HUES48 (cell line): ENCODE results near the gene DYRK1A.
A peak's percentile ranks its signal among the peaks of the same experiment; 100 is the strongest.

Experiments used
- H3K27ac ChIP-seq: one replicate; pipeline ENCODE4 v1.7.0; 2013; ENCODE audit warnings: low read depth, low read length, inconsistent platforms
- H3K27me3 ChIP-seq: 2 replicates; pipeline ENCODE4 v1.6.1; 2013; ENCODE audit warnings: mild to moderate bottlenecking, low read length; ENCODE audit not compliant: control insufficient read depth, insufficient read depth
- H3K36me3 ChIP-seq: 2 replicates; pipeline ENCODE4 v1.6.1; 2013; ENCODE audit warnings: low read length; ENCODE audit not compliant: control insufficient read depth, insufficient read depth
- H3K4me1 ChIP-seq: 2 replicates; pipeline ENCODE4 v1.6.1; 2013; ENCODE audit warnings: mild to moderate bottlenecking, low read length; ENCODE audit not compliant: control insufficient read depth, insufficient read depth
- H3K4me3 ChIP-seq: 2 replicates; pipeline ENCODE4 v1.5.1; 2013; ENCODE audit warnings: mild to moderate bottlenecking, low read depth, low read length
- H3K9ac ChIP-seq: 2 replicates; pipeline ENCODE4 v1.6.1; 2013; ENCODE audit warnings: mild to moderate bottlenecking, low read depth, low read length, moderate library complexity
- H3K9me3 ChIP-seq: 2 replicates; pipeline ENCODE4 v1.6.1; 2013; ENCODE audit warnings: low read length; ENCODE audit not compliant: control insufficient read depth, insufficient read depth

The DYRK1A gene

DNA sequence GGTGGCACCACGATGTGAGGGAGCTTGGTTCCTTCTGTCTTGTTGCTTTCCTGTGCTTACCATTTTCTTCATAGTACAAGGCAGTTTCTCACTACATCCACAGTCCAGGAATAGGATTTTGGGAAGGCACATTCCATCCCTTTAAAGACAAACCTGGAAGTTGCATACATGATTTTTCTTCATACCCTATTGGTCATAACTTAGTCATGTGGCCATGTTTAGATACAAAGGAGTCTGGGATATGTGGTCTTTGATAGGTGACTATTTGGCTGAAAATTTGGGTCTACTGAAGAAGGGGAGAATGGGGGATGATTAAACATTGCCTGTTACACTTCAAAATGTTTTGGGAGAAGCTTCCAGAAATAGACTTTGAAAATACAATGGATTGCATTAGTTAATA is 7.0 kb downstream of the DYRK1A start:
- H3K27ac ChIP-seq: no peak overlapping the region
- H3K4me1 ChIP-seq: peaks cover 39% of the 10 kb centered on the region
- no peak overlapping the region for H3K9ac ChIP-seq

DNA sequence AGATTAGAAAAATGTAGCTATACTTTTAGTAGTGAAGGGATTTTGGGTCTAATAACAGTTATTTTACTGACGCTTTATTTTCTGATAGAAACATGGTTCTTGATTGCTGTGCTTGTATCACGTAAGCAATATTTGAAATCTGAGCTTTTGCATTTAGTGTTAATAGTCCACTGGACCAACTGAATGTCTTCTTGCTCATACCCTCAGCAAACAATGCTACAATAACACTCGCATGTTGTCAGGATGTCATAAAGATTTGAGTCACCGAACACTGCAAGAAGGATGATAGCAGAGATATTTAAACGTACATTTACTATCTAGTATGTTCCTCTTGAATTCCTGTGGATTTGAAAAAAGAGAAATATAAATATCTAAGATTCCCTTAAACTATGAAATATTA is 7.5 kb downstream of the DYRK1A start:
- no peaks in the 10 kb centered on the region for H3K9me3 ChIP-seq
- peaks cover 40% of the 10 kb centered on the region for H3K4me1 ChIP-seq
- no peak overlapping the region for H3K27ac ChIP-seq
- no peak overlapping the region for H3K9ac ChIP-seq
- H3K4me3 ChIP-seq: no peak overlapping the region
- no peaks in the 10 kb centered on the region for H3K36me3 ChIP-seq
- no peaks in the 10 kb centered on the region for H3K27me3 ChIP-seq

More for the DNA sequence above, 7.0 kb downstream of the DYRK1A start:
- no peak overlapping the region for H3K4me3 ChIP-seq
- H3K36me3 ChIP-seq: no peaks in the 10 kb centered on the region
- no peaks in the 10 kb centered on the region for H3K9me3 ChIP-seq
- H3K27me3 ChIP-seq: no peaks in the 10 kb centered on the region

DNA sequence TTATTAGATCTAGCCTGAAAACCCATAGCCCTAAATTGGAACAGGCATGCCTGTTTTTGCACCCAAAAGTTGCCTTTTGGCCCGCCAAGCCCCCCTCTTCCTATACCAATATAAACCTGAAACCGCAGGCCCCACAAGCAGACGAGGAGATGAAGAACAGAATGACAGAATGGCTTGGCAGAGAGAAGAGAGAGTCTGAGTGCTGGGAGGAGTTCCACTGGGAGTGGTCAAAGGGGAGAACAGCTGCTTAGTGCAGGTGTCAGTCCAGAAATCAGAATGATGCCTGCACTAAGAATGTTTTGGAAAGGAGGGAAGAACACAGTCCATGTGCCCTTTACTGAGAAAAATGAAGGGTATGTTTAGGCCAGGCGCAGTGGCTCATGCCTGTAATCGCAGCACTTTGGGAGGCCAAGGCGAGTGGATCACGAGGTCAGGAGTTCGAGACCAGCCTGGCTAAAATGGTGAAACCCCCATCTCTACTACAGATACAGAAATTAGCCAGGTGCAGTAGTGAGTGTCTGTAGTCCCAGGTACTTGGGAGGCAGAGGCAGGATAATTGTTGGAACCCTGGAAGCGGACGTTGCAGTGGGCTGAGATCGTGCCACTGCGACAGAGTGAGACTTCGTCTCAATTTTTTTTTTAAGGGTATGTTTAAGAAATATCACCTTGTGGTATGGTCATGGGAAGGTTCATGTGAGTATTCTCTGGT is 9.4 kb downstream of the DYRK1A start:
- Histone ChIP-seq H3K27ac (no peak overlapping the region), H3K4me1 (peaks cover 41% of the 10 kb centered on the region), H3K27me3 (no peaks in the 10 kb centered on the region), H3K4me3 (no peak overlapping the region), H3K9me3 (no peaks in the 10 kb centered on the region), H3K36me3 (no peaks in the 10 kb centered on the region), H3K9ac (no peak overlapping the region)

DNA sequence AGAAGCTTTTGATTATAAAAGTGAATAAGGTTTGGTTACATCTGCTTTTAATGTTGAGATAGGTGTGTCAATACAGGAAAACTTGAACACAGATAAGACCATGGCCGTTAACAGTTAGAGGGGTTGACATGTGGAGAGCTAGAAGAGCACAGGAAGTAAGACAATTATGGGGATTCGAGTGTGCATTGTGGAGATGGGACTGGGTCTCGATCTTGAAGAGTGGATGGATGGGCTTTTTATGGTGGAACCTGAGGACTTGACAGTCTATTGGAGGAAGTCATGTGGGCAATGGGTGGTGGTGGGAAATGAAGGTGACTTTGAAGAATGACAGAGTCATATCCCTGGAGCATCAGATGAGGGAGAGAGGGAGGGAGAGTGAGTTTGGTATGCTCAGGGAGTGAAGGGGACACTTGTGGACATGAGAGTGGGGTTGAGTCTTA is 12.1 kb downstream of the DYRK1A start:
- Histone ChIP-seq H3K27me3 (no peaks in the 10 kb centered on the region), H3K4me3 (no peak overlapping the region), H3K9ac (no peak overlapping the region), H3K27ac (no peak overlapping the region), H3K4me1 (peaks cover 53% of the 10 kb centered on the region), H3K9me3 (no peaks in the 10 kb centered on the region), H3K36me3 (no peaks in the 10 kb centered on the region)

DNA sequence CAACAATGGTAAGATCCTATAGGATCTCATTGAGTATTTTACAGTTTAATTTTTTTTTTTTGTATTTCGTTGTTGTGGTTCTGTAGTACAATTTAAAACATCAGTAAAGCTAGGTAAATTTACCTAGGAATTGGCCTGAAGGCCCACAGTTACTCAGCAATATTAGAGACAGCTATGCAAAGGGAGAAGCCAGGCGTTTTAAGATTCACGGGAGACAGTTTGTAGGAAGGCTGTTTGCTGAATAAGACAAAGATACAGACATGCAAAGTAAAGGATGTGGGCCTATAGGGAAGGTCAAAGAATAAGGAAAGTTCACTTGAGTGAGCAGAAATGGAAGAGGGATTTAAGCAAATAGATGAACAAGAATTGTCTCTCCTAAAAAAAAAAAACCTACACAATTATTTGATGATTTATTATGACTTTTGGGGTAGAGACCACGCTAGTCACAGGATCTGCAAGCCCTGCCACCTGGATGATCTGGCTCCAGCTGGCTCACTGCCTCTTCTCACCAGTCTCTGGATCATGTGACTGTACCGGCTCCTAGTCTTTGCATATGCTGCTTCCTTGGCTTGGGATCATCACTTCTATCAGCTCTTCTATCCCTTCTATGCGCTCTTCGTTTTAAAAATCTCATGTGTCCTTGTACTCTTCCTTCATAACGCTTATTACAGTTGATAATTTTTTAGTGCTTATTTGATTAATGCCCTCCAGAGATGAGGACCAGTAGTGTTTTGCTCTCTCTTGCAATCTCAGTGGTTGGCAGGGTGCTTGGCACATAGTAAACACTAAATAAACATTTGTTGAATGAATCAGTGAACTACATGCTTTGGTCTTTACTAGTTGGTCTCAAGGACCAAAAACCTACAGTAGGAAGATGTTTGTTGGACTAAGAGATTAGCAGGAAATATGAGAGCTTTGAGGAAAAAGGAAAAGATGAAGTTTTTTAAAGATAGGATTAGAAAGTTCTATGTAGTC is 14.1 kb downstream of the DYRK1A start:
- Histone ChIP-seq H3K9me3 (no peaks in the 10 kb centered on the region), H3K4me3 (peak overlapping the region; percentile 14; the same call in 1 of the 2 replicates), H3K4me1 (peaks cover 54% of the 10 kb centered on the region), H3K9ac (peak overlapping the region; percentile 1; the same call in 1 of the 2 replicates), H3K27me3 (no peaks in the 10 kb centered on the region), H3K27ac (peak overlapping the region; percentile 72), H3K36me3 (no peaks in the 10 kb centered on the region)

DNA sequence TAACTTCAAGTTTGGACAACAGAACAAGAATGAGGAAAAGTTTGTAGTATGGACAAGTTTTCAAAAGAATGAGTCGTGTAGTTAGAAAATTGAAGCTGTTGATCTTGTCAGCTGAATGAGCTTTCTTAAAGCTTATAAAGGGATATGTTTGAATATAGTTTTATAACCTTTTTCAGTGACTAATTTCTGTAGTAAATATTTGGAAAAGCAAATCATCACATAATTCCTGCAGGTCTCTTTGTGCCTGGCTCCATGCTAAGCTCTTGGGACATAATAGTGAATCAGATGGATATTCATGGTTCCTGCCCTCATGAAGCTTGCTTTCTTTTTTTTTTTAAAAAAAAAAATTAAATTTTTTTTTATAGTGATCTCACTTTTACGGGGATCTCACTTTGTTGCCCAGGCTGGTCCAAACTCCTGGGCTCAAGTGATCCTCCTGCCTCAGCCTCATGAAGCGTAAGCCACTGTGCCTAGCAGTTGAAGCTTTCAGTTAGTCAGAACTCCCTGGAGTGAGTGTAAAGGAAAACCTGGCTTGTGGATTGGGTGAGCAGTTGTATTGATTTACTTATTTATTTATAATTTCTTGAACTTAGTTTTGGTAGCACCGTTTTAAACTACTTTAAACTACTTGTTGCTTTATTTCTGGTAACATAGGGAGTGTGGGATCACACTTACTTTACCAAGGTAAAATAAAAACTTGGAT is 15.5 kb downstream of the DYRK1A start:
- Histone ChIP-seq H3K27me3 (no peaks in the 10 kb centered on the region), H3K4me1 (peaks cover 65% of the 10 kb centered on the region), H3K4me3 (no peak overlapping the region), H3K9ac (no peak overlapping the region), H3K9me3 (no peaks in the 10 kb centered on the region), H3K36me3 (no peaks in the 10 kb centered on the region), H3K27ac (no peak overlapping the region)

DNA sequence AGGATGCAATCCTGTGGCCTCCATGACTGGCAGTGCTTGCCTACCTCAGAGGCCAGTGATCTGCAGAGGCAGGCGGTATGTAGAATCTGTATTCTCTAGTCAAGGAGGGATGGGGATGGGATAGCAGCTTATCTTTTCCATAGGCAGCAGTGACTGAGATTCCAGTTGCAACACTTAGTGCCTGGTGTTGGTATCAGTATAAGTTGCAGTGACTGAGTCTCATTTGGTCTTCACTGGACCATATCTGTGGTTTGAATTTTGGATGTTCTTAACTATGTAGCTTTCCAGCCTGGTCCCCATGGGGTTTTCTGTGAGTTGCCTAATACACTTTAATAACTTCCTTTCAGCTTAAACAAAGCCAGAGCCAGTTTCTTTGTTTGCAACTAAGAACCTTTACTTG is 16.5 kb downstream of the DYRK1A start:
- Histone ChIP-seq H3K27me3 (no peaks in the 10 kb centered on the region), H3K36me3 (no peaks in the 10 kb centered on the region), H3K27ac (no peak overlapping the region), H3K9me3 (no peaks in the 10 kb centered on the region), H3K9ac (no peak overlapping the region), H3K4me1 (peaks cover 65% of the 10 kb centered on the region), H3K4me3 (peak overlapping the region; percentile 7; the same call in 1 of the 2 replicates)

DNA sequence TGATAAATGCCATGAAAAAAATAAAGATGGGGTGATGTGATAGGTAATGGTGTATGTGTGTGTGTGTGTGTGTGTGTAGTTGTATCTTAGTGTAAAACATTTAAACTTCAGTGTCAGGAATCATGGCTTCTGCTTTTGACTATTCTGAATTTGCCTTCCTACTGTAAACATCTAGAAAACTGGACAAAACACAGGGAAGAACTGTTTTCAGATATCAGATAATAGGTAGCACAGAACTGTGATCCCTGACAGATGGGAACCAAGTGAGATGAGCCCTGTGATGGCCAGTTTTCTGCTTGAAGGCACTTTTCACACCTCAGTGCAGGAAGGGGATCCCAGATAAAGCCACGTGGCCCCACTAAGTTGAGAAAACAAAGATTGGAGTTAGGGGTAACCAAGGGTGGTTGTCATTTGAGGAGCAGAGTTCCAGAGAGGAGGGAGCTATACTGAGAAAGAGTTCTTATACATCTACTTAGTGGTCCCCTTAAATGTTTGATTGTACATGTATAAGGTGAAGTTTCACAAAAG is 17.3 kb downstream of the DYRK1A start:
- Histone ChIP-seq H3K27me3 (no peaks in the 10 kb centered on the region), H3K9me3 (no peaks in the 10 kb centered on the region), H3K27ac (no peak overlapping the region), H3K9ac (no peak overlapping the region), H3K4me3 (no peak overlapping the region), H3K4me1 (peaks cover 61% of the 10 kb centered on the region), H3K36me3 (no peaks in the 10 kb centered on the region)

DNA sequence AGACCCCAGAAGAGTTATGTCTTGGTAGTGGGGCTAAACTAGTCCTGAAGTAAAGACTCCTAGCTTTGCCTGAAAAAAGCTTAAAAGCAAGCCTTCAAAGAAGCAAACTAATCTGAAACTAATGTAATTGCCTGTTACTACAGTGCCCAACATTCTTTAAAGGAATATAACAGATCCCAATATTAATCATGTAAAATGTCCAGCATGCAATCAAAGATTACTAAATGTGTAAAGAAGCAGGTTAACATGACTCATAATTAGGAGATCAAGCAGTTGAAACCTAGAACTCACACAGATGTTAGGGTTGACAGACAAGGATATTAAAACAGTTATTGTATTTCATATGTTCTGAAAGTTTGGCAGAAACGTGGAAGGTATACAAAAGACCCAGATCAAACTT is 17.8 kb downstream of the DYRK1A start:
- no peak overlapping the region for H3K27ac ChIP-seq
- no peaks in the 10 kb centered on the region for H3K27me3 ChIP-seq
- no peaks in the 10 kb centered on the region for H3K9me3 ChIP-seq
- peaks cover 56% of the 10 kb centered on the region for H3K4me1 ChIP-seq
- H3K36me3 ChIP-seq: no peaks in the 10 kb centered on the region
- H3K9ac ChIP-seq: no peak overlapping the region
- no peak overlapping the region for H3K4me3 ChIP-seq

DNA sequence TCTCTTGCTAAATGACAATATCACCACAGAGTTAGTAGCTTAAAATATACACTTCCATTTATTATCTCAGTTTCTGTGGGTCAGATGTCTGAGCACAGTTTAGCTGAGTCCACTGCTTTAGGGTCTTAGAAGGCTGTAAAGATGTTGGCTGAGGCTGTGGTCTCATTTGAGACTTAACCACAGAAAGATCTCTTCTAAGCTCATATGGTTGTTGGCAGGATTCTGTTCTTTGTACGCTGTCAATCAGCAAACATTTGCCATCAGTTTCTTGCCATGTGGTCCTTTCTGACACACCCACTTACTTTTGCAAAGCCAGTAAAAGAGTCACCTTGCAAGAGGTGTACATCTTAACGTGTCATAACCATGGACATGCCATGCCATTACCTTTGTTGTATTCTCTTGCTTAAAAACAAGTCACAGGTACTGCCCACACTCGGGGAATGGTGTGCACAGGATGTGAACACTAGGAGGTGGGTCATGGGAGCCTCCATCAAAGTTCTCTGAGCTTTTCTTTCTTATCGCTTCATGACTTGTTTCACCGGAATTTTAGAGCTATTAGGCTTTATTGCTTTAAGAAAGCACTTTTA is 18.7 kb downstream of the DYRK1A start:
- Histone ChIP-seq H3K9ac (no peak overlapping the region), H3K36me3 (no peaks in the 10 kb centered on the region), H3K27me3 (no peaks in the 10 kb centered on the region), H3K9me3 (no peaks in the 10 kb centered on the region), H3K27ac (no peak overlapping the region), H3K4me3 (no peak overlapping the region), H3K4me1 (peaks cover 47% of the 10 kb centered on the region)
